Colonic mucosa (tissue), 4 donors: Measurements from ENCODE around the gene HINFP. TPM values are rescaled to one million over a fixed set of nuclear protein-coding genes. Genes with fewer than 3 reads are reported as not detected.
A peak's percentile ranks its signal among the peaks of the same experiment; 100 is the strongest.
"Not testable (repeated sequence)": the region's sequence is repeated elsewhere in the genome, so short reads cannot be mapped to it uniquely, and the experiment has no call there.

Experiments used
- DNase-seq: peaks from one replicate; pipeline ENCODE4 v3.0.0-alpha.2; 2020
- H3K27ac ChIP-seq: fragments of 200-600 bp; one replicate; pipeline ENCODE4 v1.8.0; 2021
- H3K27me3 ChIP-seq: fragments of 200-600 bp; one replicate; pipeline ENCODE4 v1.8.0; 2021
- H3K36me3 ChIP-seq: fragments of 200-600 bp; one replicate; pipeline ENCODE4 v1.8.0; 2021
- H3K4me1 ChIP-seq: fragments of 200-600 bp; one replicate; pipeline ENCODE4 v1.8.0; 2021; ENCODE audit warnings: mild to moderate bottlenecking
- H3K4me3 ChIP-seq: fragments of 200-600 bp; one replicate; pipeline ENCODE4 v1.8.0; 2021
- H3K9ac ChIP-seq, 2 donors: one replicate each; pipeline ENCODE4 v1.7.0; 2013; ENCODE audit warnings: control low read depth in 2 of 2, low read depth in 2 of 2, low read length in 2 of 2
- H3K9me3 ChIP-seq: fragments of 200-600 bp; one replicate; pipeline ENCODE4 v1.8.0; 2021
- intact Hi-C: fragments of 100-400 bp; cut with DNase I; formaldehyde crosslinking; loops from one replicate; pipeline ENCODE4 v1.14.1; 2022
- total RNA-seq, 2 donors: library from RNA; stranded (reverse); fragmentation: NEBNext Ultra II Directional in 1 of 2; extraction: Animal tissue kit (Norgen Biotek cat#: 25700) in 1 of 2; gene quantifications; one replicate each; pipeline ENCODE4 v1.2.1, GENCODE V29; 2021
- TF ChIP-seq, protein P1 (sequence below): fragments of 200-600 bp; IDR thresholded peaks from one replicate; pipeline ENCODE4 v1.8.0; 2022; ENCODE audit warnings: antibody characterized with exemption, mild to moderate bottlenecking
- donor health status: healthy.
- donor health status: DM: no; HTN: no; CAD: no.
- donor health status: DM: no; HTN: no; CAD: no.

The HINFP gene
- total RNA-seq, 2 donors from 2014 or later, result 31.9 to 33.3 TPM

- Histone ChIP-seq H3K9me3 (no peaks in the 10 kb centered on the region), H3K9ac (peak overlapping the region; percentile 67 to 88), H3K4me1 (peaks cover 15% of the 10 kb centered on the region), H3K4me3 (peak overlapping the region; percentile 86), H3K27me3 (no peaks in the 10 kb centered on the region), H3K27ac (peak overlapping the region; percentile 85), H3K36me3 (peaks cover 5% of the 10 kb centered on the region)
- DNase-seq, result peak; percentile 54
- TF ChIP-seq, protein P1, sequence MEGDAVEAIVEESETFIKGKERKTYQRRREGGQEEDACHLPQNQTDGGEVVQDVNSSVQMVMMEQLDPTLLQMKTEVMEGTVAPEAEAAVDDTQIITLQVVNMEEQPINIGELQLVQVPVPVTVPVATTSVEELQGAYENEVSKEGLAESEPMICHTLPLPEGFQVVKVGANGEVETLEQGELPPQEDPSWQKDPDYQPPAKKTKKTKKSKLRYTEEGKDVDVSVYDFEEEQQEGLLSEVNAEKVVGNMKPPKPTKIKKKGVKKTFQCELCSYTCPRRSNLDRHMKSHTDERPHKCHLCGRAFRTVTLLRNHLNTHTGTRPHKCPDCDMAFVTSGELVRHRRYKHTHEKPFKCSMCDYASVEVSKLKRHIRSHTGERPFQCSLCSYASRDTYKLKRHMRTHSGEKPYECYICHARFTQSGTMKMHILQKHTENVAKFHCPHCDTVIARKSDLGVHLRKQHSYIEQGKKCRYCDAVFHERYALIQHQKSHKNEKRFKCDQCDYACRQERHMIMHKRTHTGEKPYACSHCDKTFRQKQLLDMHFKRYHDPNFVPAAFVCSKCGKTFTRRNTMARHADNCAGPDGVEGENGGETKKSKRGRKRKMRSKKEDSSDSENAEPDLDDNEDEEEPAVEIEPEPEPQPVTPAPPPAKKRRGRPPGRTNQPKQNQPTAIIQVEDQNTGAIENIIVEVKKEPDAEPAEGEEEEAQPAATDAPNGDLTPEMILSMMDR, result no peak
- intact Hi-C loops, result no loop called here
Measured at GRCh38 chr11:119100994-119101758, 20.2 kb upstream of the HINFP start.

- Histone ChIP-seq H3K27me3 (no peaks in the 10 kb centered on the region), H3K36me3 (peaks cover 5% of the 10 kb centered on the region), H3K4me3 (peak within 1 kb of the TSS; percentile 86), H3K27ac (peak within 1 kb of the TSS; percentile 85), H3K4me1 (peaks cover 15% of the 10 kb centered on the region), H3K9me3 (no peaks in the 10 kb centered on the region), H3K9ac (peak within 1 kb of the TSS; percentile 67 to 88)
- intact Hi-C loops, result no loop called here
- peak; percentile 94 for DNase-seq
- TF ChIP-seq, protein P1, result no peak
Measured at GRCh38 chr11:119101759-119102423, 19.5 kb upstream of the HINFP start, which contains the start of gene DPAGT1. Gene DPAGT1 (minus strand): TSS chr11:119101853. CDS start chr11:119101655, 198 bp downstream.

- H3K9me3 ChIP-seq, intact Hi-C loops, H3K27me3 ChIP-seq, H3K36me3 ChIP-seq: not testable (repeated sequence)
- Histone ChIP-seq H3K4me3 (peak overlapping the region; percentile 86), H3K27ac (peak overlapping the region; percentile 85), H3K9ac (peak overlapping the region in 1 of 2 donors; percentile 88), H3K4me1 (peaks cover 15% of the 10 kb centered on the region)
- DNase-seq, result peak; percentile 38
Measured at GRCh38 chr11:119103161-119103664, 18.2 kb upstream of the HINFP start.

- intact Hi-C loops, result no loop called here
Measured at GRCh38 chr11:119103793-119104192, 17.6 kb upstream of the HINFP start.

GRCh38 chr11:119106564-119107537 lies 14.5 kb upstream of the HINFP start, which contains the start of gene C2CD2L:
Gene C2CD2L (plus strand): TSS chr11:119107344. CDS start chr11:119107742, 398 bp downstream.
- no peaks in the 10 kb centered on the region for H3K36me3 ChIP-seq
- peak within 1 kb of the TSS; percentile 86 to 90 for H3K9ac ChIP-seq
- H3K9me3 ChIP-seq, result no peaks in the 10 kb centered on the region
- peak within 1 kb of the TSS; percentile 65 for H3K27ac ChIP-seq
- peak; percentile 93 for DNase-seq
- TF ChIP-seq, protein P1, result no peak
- intact Hi-C loops, result no loop called here
- no peaks in the 10 kb centered on the region for H3K27me3 ChIP-seq
- H3K4me1 ChIP-seq, result peaks cover 6% of the 10 kb centered on the region
- peak within 1 kb of the TSS; percentile 86 for H3K4me3 ChIP-seq

More at GRCh38 chr11:119103793-119104192, 17.6 kb upstream of the HINFP start:
- H3K4me1 ChIP-seq, result peaks cover 15% of the 10 kb centered on the region
- no peak overlapping the region for H3K4me3 ChIP-seq
- no peaks in the 10 kb centered on the region for H3K27me3 ChIP-seq
- no peak overlapping the region for H3K9ac ChIP-seq
- H3K27ac ChIP-seq, result no peak overlapping the region
- H3K36me3 ChIP-seq, result no peaks in the 10 kb centered on the region
- TF ChIP-seq, protein P1, result no peak
- no peaks in the 10 kb centered on the region for H3K9me3 ChIP-seq
- no peak for DNase-seq
